Measurements from ENCODE around the gene BACH1. TPM values are rescaled to one million over a fixed set of nuclear protein-coding genes. Genes with fewer than 3 reads are reported as not detected.

BACH1 gene
- polyA plus RNA-seq, 1 of the 3 experiments (the other 2 are of a cell fraction), result 18.1 TPM

DNA sequence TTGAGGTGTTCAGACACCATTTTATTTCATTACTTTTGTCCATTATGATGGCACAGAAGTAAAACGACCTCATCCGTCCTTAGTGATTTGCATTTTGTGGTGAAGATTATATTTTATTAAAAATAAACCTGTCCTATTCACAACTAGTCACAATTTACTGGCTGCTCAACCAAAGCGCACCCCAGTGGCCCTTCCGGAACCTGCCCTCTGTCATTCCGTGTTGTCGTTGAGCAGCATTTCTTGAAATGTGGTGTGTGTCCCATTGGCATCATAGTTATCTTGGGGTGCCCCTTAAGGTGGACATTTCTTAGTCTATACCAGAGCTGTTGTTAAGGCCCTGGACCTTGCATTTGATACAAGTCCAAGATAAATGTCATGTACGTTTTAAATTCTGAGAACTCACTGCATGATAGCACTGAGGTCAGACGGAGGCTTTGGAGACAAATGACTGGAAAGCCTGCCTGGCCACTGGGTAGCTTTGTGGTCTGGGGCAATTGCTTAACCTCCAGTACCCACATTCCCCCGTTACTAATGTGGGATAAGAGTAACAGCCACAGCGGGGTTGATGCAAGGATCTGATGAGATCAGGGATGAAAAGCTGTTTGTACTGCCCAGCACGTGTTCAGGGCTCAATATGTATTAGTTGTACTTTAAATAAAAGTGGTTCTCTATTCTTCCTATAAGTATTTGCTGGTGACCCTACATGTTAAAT lies 36.2 kb downstream of the BACH1 start:
- H3K4me3 ChIP-seq (ENCODE audit: low read depth in 2 of 2, low read length in 1 of 2), result no peak overlapping the region
- H3K4me1 ChIP-seq (ENCODE audit: control insufficient read depth in 1 of 2, insufficient read depth in 2 of 2, low read depth in 1 of 2, low read length in 1 of 2), result peaks cover 0 to 32% of the 10 kb centered on the region in 2 experiments; a peak in 3 of 4 replicates
- no peak overlapping the region for H3K9ac ChIP-seq
- peaks cover 24 to 58% of the 10 kb centered on the region in 2 experiments for H3K36me3 ChIP-seq (replicated peaks in 1 of 2; ENCODE audit: control insufficient read depth in 1 of 2, insufficient read depth in 2 of 2, low read length in 1 of 2)
- no peak for DNase-seq
- no peaks in the 10 kb centered on the region for H3K9me2 ChIP-seq
- no peak overlapping the region for H2AFZ ChIP-seq (ENCODE audit: low read depth)
- H3K79me2 ChIP-seq (ENCODE audit: insufficient read depth), result peaks cover 94% of the 10 kb centered on the region
- H3K4me2 ChIP-seq, result 0 out of 2 replicates have a peak overlapping the region, but pooled peaks have one; percentile 19
- H3K9me3 ChIP-seq, result no peaks in the 10 kb centered on the region
- no peaks in the 10 kb centered on the region for H3K27me3 ChIP-seq (ENCODE audit: insufficient read depth)
- CTCF ChIA-PET, result interaction anchor here (0.8 to 1.0 kb wide), 2 partner anchors 14 to 244 kb away, joined by 3 to 4 read pairs; no protein-coding TSS in a partner anchor
- POLR2A ChIA-PET, result no interaction called here
- TF ChIP-seq EZH2phosphoT487 (IDR thresholded peaks at IDR 0.05; ENCODE audit: borderline replicate concordance, low read depth) (no peak), TEAD4 (IDR thresholded peaks at IDR 0.05; ENCODE audit: borderline replicate concordance, insufficient read depth) (no peak), FOSL2 (IDR thresholded peaks at IDR 0.05; ENCODE audit: borderline replicate concordance, low read depth) (no peak), MXI1 (IDR thresholded peaks at IDR 0.05; ENCODE audit: low read depth, low read length) (no peak), GABPA (IDR thresholded peaks at IDR 0.05; ENCODE audit: low read depth) (no peak), SMC3 (IDR thresholded peaks at IDR 0.05; ENCODE audit: low read depth, low read length) (no peak)
- H4K20me1 ChIP-seq (ENCODE audit: insufficient read depth), result peaks cover 33% of the 10 kb centered on the region; the same call in 1 of the 2 replicates
- H3K27ac ChIP-seq (ENCODE audit: low read depth in 2 of 2, low read length in 1 of 2), result peak overlapping the region in 1 of 2 experiments; percentile 76; a peak in 2 of 4 replicates
- peaks cover 50% of the 10 kb centered on the region for H3F3A ChIP-seq (replicated peaks; ENCODE audit: insufficient read depth)
- 91% methylated on average over 11 of the region's 11 CpGs for WGBS (ENCODE audit: low lambda C conversion rate)

DNA sequence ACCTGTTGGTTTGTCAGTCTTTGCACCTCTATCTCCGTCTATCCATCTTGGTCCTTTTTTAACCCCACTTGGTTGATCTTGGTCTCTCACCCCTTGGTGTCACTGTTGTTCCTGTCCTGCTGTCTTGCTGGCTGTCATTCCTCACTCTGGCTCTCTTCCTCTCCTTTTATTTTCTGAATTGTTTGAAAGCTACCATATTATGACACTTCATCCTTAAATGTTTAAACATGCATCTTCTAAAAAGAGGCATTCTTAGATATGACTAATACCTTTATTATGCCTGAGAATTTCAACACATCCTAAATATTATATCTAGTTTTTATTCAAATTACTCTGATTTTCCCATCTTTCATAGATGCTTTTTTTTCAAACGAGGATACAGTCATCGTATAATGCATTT lies 37.0 kb downstream of the BACH1 start:
- H3K4me1 ChIP-seq (ENCODE audit: control insufficient read depth in 1 of 2, insufficient read depth in 2 of 2, low read depth in 1 of 2, low read length in 1 of 2), result peaks cover 0 to 40% of the 10 kb centered on the region in 2 experiments; a peak in 3 of 4 replicates
- WGBS (ENCODE audit: low lambda C conversion rate), result 72% methylated on average over 3 of the region's 3 CpGs
- peaks cover 94% of the 10 kb centered on the region for H3K79me2 ChIP-seq (ENCODE audit: insufficient read depth)
- TF ChIP-seq TAF1 (IDR thresholded peaks at IDR 0.05; ENCODE audit: borderline replicate concordance, low read depth, low read length) (no peak), JUND (IDR thresholded peaks at IDR 0.05) (0 out of 2 replicates have a peak, but pooled peaks have one; percentile 8), PBX3 (IDR thresholded peaks at IDR 0.05) (0 out of 2 replicates have a peak, but pooled peaks have one; percentile 17)
- TF ChIP-seq, protein P1, sequence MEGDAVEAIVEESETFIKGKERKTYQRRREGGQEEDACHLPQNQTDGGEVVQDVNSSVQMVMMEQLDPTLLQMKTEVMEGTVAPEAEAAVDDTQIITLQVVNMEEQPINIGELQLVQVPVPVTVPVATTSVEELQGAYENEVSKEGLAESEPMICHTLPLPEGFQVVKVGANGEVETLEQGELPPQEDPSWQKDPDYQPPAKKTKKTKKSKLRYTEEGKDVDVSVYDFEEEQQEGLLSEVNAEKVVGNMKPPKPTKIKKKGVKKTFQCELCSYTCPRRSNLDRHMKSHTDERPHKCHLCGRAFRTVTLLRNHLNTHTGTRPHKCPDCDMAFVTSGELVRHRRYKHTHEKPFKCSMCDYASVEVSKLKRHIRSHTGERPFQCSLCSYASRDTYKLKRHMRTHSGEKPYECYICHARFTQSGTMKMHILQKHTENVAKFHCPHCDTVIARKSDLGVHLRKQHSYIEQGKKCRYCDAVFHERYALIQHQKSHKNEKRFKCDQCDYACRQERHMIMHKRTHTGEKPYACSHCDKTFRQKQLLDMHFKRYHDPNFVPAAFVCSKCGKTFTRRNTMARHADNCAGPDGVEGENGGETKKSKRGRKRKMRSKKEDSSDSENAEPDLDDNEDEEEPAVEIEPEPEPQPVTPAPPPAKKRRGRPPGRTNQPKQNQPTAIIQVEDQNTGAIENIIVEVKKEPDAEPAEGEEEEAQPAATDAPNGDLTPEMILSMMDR (IDR thresholded peaks at IDR 0.05), result peak; percentile 36
- DNase-seq, result no peak
- POLR2A ChIA-PET, result no interaction called here
- peaks cover 33% of the 10 kb centered on the region; the same call in 1 of the 2 replicates for H4K20me1 ChIP-seq (ENCODE audit: insufficient read depth)
- H3K4me3 ChIP-seq (ENCODE audit: low read depth in 2 of 2, low read length in 1 of 2), result no peak overlapping the region
- H3K9me2 ChIP-seq, result no peaks in the 10 kb centered on the region
- H3K27me3 ChIP-seq (ENCODE audit: insufficient read depth), result no peaks in the 10 kb centered on the region
- no peaks in the 10 kb centered on the region for H3K9me3 ChIP-seq
- no peak overlapping the region for H3K9ac ChIP-seq
- peak overlapping the region in 1 of 2 experiments; percentile 68; a peak in 2 of 4 replicates for H3K27ac ChIP-seq (ENCODE audit: low read depth in 2 of 2, low read length in 1 of 2)
- peak overlapping the region; percentile 24; the same call in 1 of the 2 replicates for H3K4me2 ChIP-seq
- H2AFZ ChIP-seq (ENCODE audit: low read depth), result no peak overlapping the region
- peaks cover 48% of the 10 kb centered on the region for H3F3A ChIP-seq (replicated peaks; ENCODE audit: insufficient read depth)
- peaks cover 21 to 51% of the 10 kb centered on the region in 2 experiments for H3K36me3 ChIP-seq (replicated peaks in 1 of 2; ENCODE audit: control insufficient read depth in 1 of 2, insufficient read depth in 2 of 2, low read length in 1 of 2)
- CTCF ChIA-PET, result interaction anchor here (0.7 to 1.5 kb wide), 3 partner anchors 10 to 245 kb away, joined by 3 read pairs; no protein-coding TSS in a partner anchor
